GM06990 (cell line): ENCODE measurements around the gene U2SURP.

Source experiments
- DNase-seq: peaks from one replicate; pipeline ENCODE4 v3.0.0-alpha.2; 2011; ENCODE audit not compliant: insufficient read length; ENCODE audit errors: extremely low read depth
- H3K27me3 ChIP-seq: replicated peaks from 2 replicates; pipeline ENCODE4 v1.6.0; 2011; ENCODE audit warnings: low read length; ENCODE audit not compliant: control insufficient read depth, insufficient read depth
- H3K36me3 ChIP-seq: 2 replicates; pipeline ENCODE4 v1.5.1; 2011; ENCODE audit warnings: low read length; ENCODE audit not compliant: control insufficient read depth, insufficient read depth
- H3K4me3 ChIP-seq: replicated peaks from 2 replicates; pipeline ENCODE4 v1.5.1; 2011; ENCODE audit warnings: low read depth, mild to moderate bottlenecking, control low read depth, low read length
- CTCF ChIP-seq: IDR thresholded peaks from 2 replicates; pipeline ENCODE4 v1.5.1; 2011; ENCODE audit warnings: low read length, control low read depth, mild to moderate bottlenecking, inconsistent platforms; ENCODE audit not compliant: insufficient read depth, poor library complexity, severe bottlenecking

The U2SURP gene

GRCh38 chr3:143035466-143036211 lies 34.3 kb downstream of the U2SURP start:
- TF ChIP-seq CTCF: no peak
- Histone ChIP-seq H3K27me3 (no peaks in the 10 kb centered on the region), H3K36me3 (peaks cover 4% of the 10 kb centered on the region; the same call in 1 of the 2 replicates), H3K4me3 (no peak overlapping the region)
- no peak for DNase-seq

GRCh38 chr3:143036557-143036956 lies 35.2 kb downstream of the U2SURP start:
- no peak for TF ChIP-seq CTCF
- no peaks in the 10 kb centered on the region for H3K27me3 ChIP-seq
- peaks cover 4% of the 10 kb centered on the region; the same call in 1 of the 2 replicates for H3K36me3 ChIP-seq
- no peak overlapping the region for H3K4me3 ChIP-seq
- no peak for DNase-seq

- DNase-seq: peak; percentile 2
- no peak overlapping the region for H3K4me3 ChIP-seq
- peaks cover 2% of the 10 kb centered on the region for H3K36me3 ChIP-seq
- TF ChIP-seq CTCF: peak; percentile 16
- H3K27me3 ChIP-seq: no peaks in the 10 kb centered on the region
These were observed 36.5 kb downstream of the U2SURP start for GRCh38 chr3:143037867-143038266.

GRCh38 chr3:143040261-143040879 lies 39.0 kb downstream of the U2SURP start:
- TF ChIP-seq CTCF: peak; percentile 56
- H3K27me3 ChIP-seq: no peaks in the 10 kb centered on the region
- no peak for DNase-seq
- H3K4me3 ChIP-seq: no peak overlapping the region
- peaks cover 5% of the 10 kb centered on the region for H3K36me3 ChIP-seq

GRCh38 chr3:143041903-143042302 lies 40.5 kb downstream of the U2SURP start:
- no peaks in the 10 kb centered on the region for H3K27me3 ChIP-seq
- peaks cover 5% of the 10 kb centered on the region for H3K36me3 ChIP-seq
- no peak overlapping the region for H3K4me3 ChIP-seq
- no peak for DNase-seq
- no peak for TF ChIP-seq CTCF
